Measurements from ENCODE around the gene PPP1R8.

- TF ChIP-seq EZH2 (IDR thresholded peaks at IDR 0.05) (no peak), POLR2AphosphoS5 (IDR thresholded peaks at IDR 0.05; ENCODE audit: borderline replicate concordance, low read depth, low read length) (no peak)
These were observed 31.4 kb downstream of the PPP1R8 start for GRCh38 chr1:27862004-27862403.

Measured in SK-N-MC (cell line).